HG03342 (cell line): ENCODE measurements around the gene OCLN.
"Not testable (repeated sequence)": the region's sequence is repeated elsewhere in the genome, so short reads cannot be mapped to it uniquely, and the experiment has no call there.

ENCODE experiments used
- ATAC-seq: cut with Tn5 transposase; IDR thresholded peaks from one replicate; pipeline ENCODE4 v1.9.1; 2021; ENCODE audit warnings: mild to moderate bottlenecking, moderate library complexity; ENCODE audit not compliant: unreplicated experiment

OCLN gene

GRCh38 chr5:69492391-69492922 is at the start of gene OCLN:
Gene OCLN, plus strand, starts transcription at chr5:69492790. Its CDS starts 11,455 bp downstream, at chr5:69504245.
- peak; percentile 60 for ATAC-seq

- ATAC-seq: no peak
Observed at GRCh38 chr5:69444127-69444754, 48.3 kb upstream of the OCLN start.

- ATAC-seq: no peak
Observed at GRCh38 chr5:69449511-69449910, 43.1 kb upstream of the OCLN start.

GRCh38 chr5:69450116-69450515 is 42.5 kb upstream of the OCLN start:
- no peak for ATAC-seq

GRCh38 chr5:69450527-69450926 is 42.1 kb upstream of the OCLN start:
- not testable (repeated sequence) for ATAC-seq

- ATAC-seq: no peak
Observed at GRCh38 chr5:69451941-69452647, 40.5 kb upstream of the OCLN start.

- ATAC-seq: not testable (repeated sequence)
Observed at GRCh38 chr5:69453487-69453886, 39.1 kb upstream of the OCLN start.

- ATAC-seq: no peak
Observed at GRCh38 chr5:69454460-69455249, 37.9 kb upstream of the OCLN start.

- not testable (repeated sequence) for ATAC-seq
Observed at GRCh38 chr5:69455428-69455988, 37.1 kb upstream of the OCLN start.

- ATAC-seq: no peak
Observed at GRCh38 chr5:69462170-69462569, 30.4 kb upstream of the OCLN start.

- not testable (repeated sequence) for ATAC-seq
Observed at GRCh38 chr5:69466375-69466774, 26.2 kb upstream of the OCLN start.

GRCh38 chr5:69467442-69468225 is 25.0 kb upstream of the OCLN start:
- ATAC-seq: peak; percentile 90

GRCh38 chr5:69468631-69469030 is 24.0 kb upstream of the OCLN start:
- ATAC-seq: no peak

- ATAC-seq: not testable (repeated sequence)
Observed at GRCh38 chr5:69471516-69471915, 21.1 kb upstream of the OCLN start.

- ATAC-seq: not testable (repeated sequence)
Observed at GRCh38 chr5:69472535-69473143, 20.0 kb upstream of the OCLN start.

GRCh38 chr5:69477170-69477569 is 15.4 kb upstream of the OCLN start:
- no peak for ATAC-seq

- not testable (repeated sequence) for ATAC-seq
Observed at GRCh38 chr5:69478296-69478695, 14.3 kb upstream of the OCLN start.

- no peak for ATAC-seq
Observed at GRCh38 chr5:69484891-69485290, 7.7 kb upstream of the OCLN start.

GRCh38 chr5:69485471-69485870 is 7.1 kb upstream of the OCLN start:
- ATAC-seq: no peak

- no peak for ATAC-seq
Observed at GRCh38 chr5:69489246-69489645, 3.3 kb upstream of the OCLN start.
